PC-3 (cell line): ENCODE data around the gene ADCY5. TPM values are rescaled to one million over a fixed set of nuclear protein-coding genes. Genes with fewer than 3 reads are reported as not detected.

Experiments used
- ATAC-seq: fragments of 200-7000 bp; cut with Tn5 transposase; 2 replicates; pipeline ENCODE4 v1.9.1; 2020; ENCODE audit warnings: mild to moderate bottlenecking, moderate library complexity
- BruUV-seq: library from RNA; stranded (reverse); fragments of 400-500 nt; replicated peaks from 2 replicates; lab custom pipeline; 2021; lab: Mats Ljungman, UMichigan
- CTCF ChIA-PET: fragments of 300-600 bp; sonication (Branson Sonifier 250); formaldehyde crosslinking; loops from one replicate; lab custom pipeline; 2022; ENCODE audit warnings: antibody characterized with exemption; lab: Charles Lee
- POLR2A ChIA-PET: fragments of 300-600 bp; sonication (Branson Sonifier 250); formaldehyde crosslinking; loops from one replicate; lab custom pipeline; 2022; ENCODE audit warnings: antibody characterized with exemption; ENCODE audit not compliant: unreplicated experiment; lab: Charles Lee
- DNase-seq: peaks from one replicate; pipeline ENCODE4 v3.0.0-alpha.2; 2015
- H2AFZ ChIP-seq: fragments of 300-600 bp; sonication (generic); 2 replicates; pipeline ENCODE4 v1.6.0; 2016; ENCODE audit warnings: antibody characterized with exemption, low read length
- H3F3A ChIP-seq: fragments of 300-600 bp; sonication (generic); one replicate; pipeline ENCODE4 v1.6.0; 2017; ENCODE audit warnings: antibody characterized with exemption, low read length, control low read depth, mild to moderate bottlenecking; ENCODE audit not compliant: unreplicated experiment
- H3K27ac ChIP-seq: fragments of 300-600 bp; sonication (generic); 2 replicates; pipeline ENCODE4 v1.5.1; 2016; ENCODE audit warnings: mild to moderate bottlenecking, low read length
- H3K27me3 ChIP-seq: fragments of 300-600 bp; sonication (generic); 2 replicates; pipeline ENCODE4 v1.6.1; 2016; ENCODE audit warnings: low read length, mixed read lengths
- H3K36me3 ChIP-seq: fragments of 300-600 bp; sonication (generic); 2 replicates; pipeline ENCODE4 v1.6.1; 2016; ENCODE audit warnings: low read depth, mixed run types, low read length, mixed read lengths
- H3K4me1 ChIP-seq: fragments of 300-600 bp; sonication (generic); 2 replicates; pipeline ENCODE4 v1.5.1; 2016; ENCODE audit warnings: low read length; ENCODE audit not compliant: insufficient read depth
- H3K4me2 ChIP-seq: fragments of 300-600 bp; sonication (generic); 2 replicates; pipeline ENCODE4 v1.6.0; 2016; ENCODE audit warnings: low read length
- H3K4me3 ChIP-seq: fragments of 300-600 bp; sonication (generic); 2 replicates; pipeline ENCODE4 v1.5.1; 2016; ENCODE audit warnings: mild to moderate bottlenecking, low read length, mixed read lengths
- H3K79me2 ChIP-seq: fragments of 300-600 bp; sonication (generic); 2 replicates; pipeline ENCODE4 v1.6.1; 2017; ENCODE audit warnings: low read length, mixed read lengths
- H3K9ac ChIP-seq: fragments of 300-600 bp; sonication (generic); 2 replicates; pipeline ENCODE4 v1.6.0; 2016; ENCODE audit warnings: mild to moderate bottlenecking, low read length
- H3K9me2 ChIP-seq: fragments of 300-600 bp; sonication (generic); replicated peaks from 2 replicates; pipeline ENCODE4 v1.6.1; 2016; ENCODE audit warnings: mixed run types, low read length, mixed read lengths
- H3K9me3 ChIP-seq: fragments of 300-600 bp; sonication (generic); 2 replicates; pipeline ENCODE4 v1.6.1; 2016; ENCODE audit warnings: low read length, mixed read lengths
- H4K20me1 ChIP-seq: fragments of 300-600 bp; sonication (generic); 2 replicates; pipeline ENCODE4 v1.6.1; 2016; ENCODE audit warnings: low read length, mixed read lengths
- CTCF ChIP-seq: fragments of 300-600 bp; sonication (generic); conservative IDR thresholded peaks from 2 replicates; pipeline ENCODE4 v1.5.1; 2017; ENCODE audit warnings: antibody characterized with exemption, low read depth, mild to moderate bottlenecking, low read length
- EZH2 ChIP-seq: fragments of 300-600 bp; sonication (generic); IDR thresholded peaks from one replicate; pipeline ENCODE4 v1.6.1; 2017; ENCODE audit warnings: antibody characterized with exemption, mild to moderate bottlenecking, low read length; ENCODE audit not compliant: unreplicated experiment
- EZH2phosphoT487 ChIP-seq: fragments of 300-600 bp; sonication (generic); IDR thresholded peaks from 2 replicates; pipeline ENCODE4 v1.6.1; 2018; ENCODE audit warnings: mild to moderate bottlenecking, antibody characterized with exemption, low read length, borderline replicate concordance
- intact Hi-C: fragments of 100-400 bp; cut with micrococcal nuclease; formaldehyde crosslinking; loops from 2 replicates; pipeline ENCODE4 v1.9.0; 2023
- total RNA-seq: library from RNA; depleted of rRNA; stranded (reverse); fragments of >200 nt; gene quantifications from 2 replicates; pipeline ENCODE4 v1.2.3, GENCODE V29; 2014

Gene ADCY5
- total RNA-seq, 1 experiment from 2014 or later, result not detected

GRCh38 chr3:123396171-123397049, 52.5 kb downstream of the ADCY5 start:
- POLR2A ChIA-PET, result no interaction called here

GRCh38 chr3:123395235-123395634, 53.7 kb downstream of the ADCY5 start:
- no peak overlapping the region for H3K4me2 ChIP-seq
- peaks cover 36% of the 10 kb centered on the region for H3K27me3 ChIP-seq
- TF ChIP-seq CTCF (no peak), EZH2phosphoT487 (no peak), EZH2 (no peak)
- ATAC-seq (no peak), DNase-seq (no peak)
- no peak overlapping the region for H3K4me3 ChIP-seq
- ChIA-PET POLR2A (no interaction called here), CTCF (no interaction called here)
- no peaks in the 10 kb centered on the region for H3F3A ChIP-seq
- no peaks in the 10 kb centered on the region for H3K4me1 ChIP-seq
- H4K20me1 ChIP-seq, result no peaks in the 10 kb centered on the region
- no TSS peak for BruUV-seq
- H3K36me3 ChIP-seq, result no peaks in the 10 kb centered on the region
- no peak overlapping the region for H3K9ac ChIP-seq
- no peaks in the 10 kb centered on the region for H3K9me2 ChIP-seq
- intact Hi-C loops, result no loop called here
- no peak overlapping the region for H3K27ac ChIP-seq
- no peaks in the 10 kb centered on the region for H3K9me3 ChIP-seq
- no peaks in the 10 kb centered on the region for H3K79me2 ChIP-seq
- H2AFZ ChIP-seq, result no peak overlapping the region

More at GRCh38 chr3:123396171-123397049, 52.5 kb downstream of the ADCY5 start:
- intact Hi-C loops, result no loop called here
- H4K20me1 ChIP-seq, result no peaks in the 10 kb centered on the region
- no peak for TF ChIP-seq EZH2
- TF ChIP-seq EZH2phosphoT487, result no peak
- no peak for TF ChIP-seq CTCF
- H3K27me3 ChIP-seq, result peaks cover 46% of the 10 kb centered on the region
- DNase-seq (no peak), ATAC-seq (no peak)
- CTCF ChIA-PET, result no interaction called here
- no peak overlapping the region for H2AFZ ChIP-seq
- H3K36me3 ChIP-seq, result no peaks in the 10 kb centered on the region
- H3K9me2 ChIP-seq, result no peaks in the 10 kb centered on the region
- H3K9ac ChIP-seq, result no peak overlapping the region
- no peaks in the 10 kb centered on the region for H3F3A ChIP-seq
- no peaks in the 10 kb centered on the region for H3K4me1 ChIP-seq
- H3K79me2 ChIP-seq, result no peaks in the 10 kb centered on the region
- H3K9me3 ChIP-seq, result no peaks in the 10 kb centered on the region
- H3K4me3 ChIP-seq, result no peak overlapping the region
- no peak overlapping the region for H3K4me2 ChIP-seq
- no peak overlapping the region for H3K27ac ChIP-seq
- no TSS peak for BruUV-seq

- no peak for TF ChIP-seq EZH2phosphoT487
- TF ChIP-seq EZH2, result no peak
- Histone ChIP-seq H3K36me3 (no peaks in the 10 kb centered on the region), H3K27ac (no peak overlapping the region), H3K4me3 (no peak overlapping the region), H2AFZ (no peak overlapping the region), H3K9me3 (no peaks in the 10 kb centered on the region), H3K79me2 (no peaks in the 10 kb centered on the region), H3K9ac (no peak overlapping the region), H3K4me1 (no peaks in the 10 kb centered on the region), H3K9me2 (no peaks in the 10 kb centered on the region), H3K4me2 (no peak overlapping the region), H3K27me3 (peaks cover 32% of the 10 kb centered on the region), H4K20me1 (no peaks in the 10 kb centered on the region), H3F3A (no peaks in the 10 kb centered on the region)
- ATAC-seq (no peak), DNase-seq (no peak)
- intact Hi-C loops, result no loop called here
- BruUV-seq, result no TSS peak
- ChIA-PET POLR2A (no interaction called here), CTCF (no interaction called here)
These were observed 54.4 kb downstream of the ADCY5 start for GRCh38 chr3:123394391-123395020.
